ENCODE measurements around the gene TAS2R13.

TAS2R13 gene, protein sequence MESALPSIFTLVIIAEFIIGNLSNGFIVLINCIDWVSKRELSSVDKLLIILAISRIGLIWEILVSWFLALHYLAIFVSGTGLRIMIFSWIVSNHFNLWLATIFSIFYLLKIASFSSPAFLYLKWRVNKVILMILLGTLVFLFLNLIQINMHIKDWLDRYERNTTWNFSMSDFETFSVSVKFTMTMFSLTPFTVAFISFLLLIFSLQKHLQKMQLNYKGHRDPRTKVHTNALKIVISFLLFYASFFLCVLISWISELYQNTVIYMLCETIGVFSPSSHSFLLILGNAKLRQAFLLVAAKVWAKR

DNA sequence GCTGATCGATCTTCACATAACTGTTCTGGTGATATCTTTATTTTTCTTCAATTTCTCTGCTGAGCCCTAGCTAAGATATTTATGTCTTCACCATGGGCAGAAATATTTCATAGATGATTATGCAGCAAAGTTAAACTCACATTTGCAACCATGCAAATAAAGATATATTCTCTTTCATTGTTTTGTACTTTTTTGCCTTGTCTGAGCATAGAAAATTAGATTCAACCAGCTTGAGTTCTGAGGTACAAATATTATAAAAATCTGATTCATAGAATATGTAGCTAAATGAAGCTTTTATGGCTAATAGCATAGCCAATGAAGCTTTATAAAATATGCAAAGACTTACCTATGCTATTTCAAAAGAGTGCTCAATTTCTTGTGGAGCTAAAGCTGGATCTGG is at the start of gene TAS2R13:
TAS2R13 (minus strand) TSS at position 101 of the 400 bp plus-strand sequence. CDS start 264 bp downstream, outside the sequence.
- Histone ChIP-seq H3K4me1 (no peaks in the 10 kb centered on the region), H3K4me2 (no peak within 1 kb of the TSS), H3K9ac (no peak within 1 kb of the TSS), H3K27ac (no peak within 1 kb of the TSS), H3K36me3 (peaks cover 7% of the 10 kb centered on the region; the same call in 1 of the 2 replicates), H3K4me3 (no peak within 1 kb of the TSS), H4K20me1 (no peaks in the 10 kb centered on the region), H3K9me3 (peaks cover 13% of the 10 kb centered on the region), H3K27me3 (no peaks in the 10 kb centered on the region)
- no peak for TF ChIP-seq Cebpa-rat (IDR thresholded peaks at IDR 0.05)

GRCh38 chr12:10957741-10958140 is 48.4 kb upstream of the TAS2R13 start:
- Histone ChIP-seq H3K36me3 (peaks cover 8% of the 10 kb centered on the region; the same call in 1 of the 2 replicates), H3K9me3 (peaks cover 26% of the 10 kb centered on the region), H3K9ac (no peak overlapping the region), H3K4me3 (no peak overlapping the region), H3K27ac (no peak overlapping the region), H3K4me2 (no peak overlapping the region), H3K27me3 (no peaks in the 10 kb centered on the region), H4K20me1 (no peaks in the 10 kb centered on the region), H3K4me1 (no peaks in the 10 kb centered on the region)
- TF ChIP-seq Cebpa-rat (IDR thresholded peaks at IDR 0.05): no peak

GRCh38 chr12:10956085-10956484 is 46.7 kb upstream of the TAS2R13 start:
- H4K20me1 ChIP-seq: no peaks in the 10 kb centered on the region
- H3K27ac ChIP-seq: no peak overlapping the region
- no peak overlapping the region for H3K9ac ChIP-seq
- no peak overlapping the region for H3K4me3 ChIP-seq
- no peak overlapping the region for H3K4me2 ChIP-seq
- no peaks in the 10 kb centered on the region for H3K27me3 ChIP-seq
- peaks cover 26% of the 10 kb centered on the region for H3K9me3 ChIP-seq
- TF ChIP-seq Cebpa-rat (IDR thresholded peaks at IDR 0.05): no peak
- H3K4me1 ChIP-seq: no peaks in the 10 kb centered on the region
- H3K36me3 ChIP-seq: 0 out of 2 replicates have a peak, but pooled peaks cover under 1% of the 10 kb centered on the region

GRCh38 chr12:10952645-10953044 is 43.3 kb upstream of the TAS2R13 start:
- H3K27ac ChIP-seq: no peak overlapping the region
- peaks cover 41% of the 10 kb centered on the region for H3K9me3 ChIP-seq
- H3K4me2 ChIP-seq: no peak overlapping the region
- no peak overlapping the region for H3K4me3 ChIP-seq
- no peaks in the 10 kb centered on the region for H3K27me3 ChIP-seq
- TF ChIP-seq Cebpa-rat (IDR thresholded peaks at IDR 0.05): no peak
- H3K4me1 ChIP-seq: no peaks in the 10 kb centered on the region
- H3K36me3 ChIP-seq: peaks cover 10% of the 10 kb centered on the region
- H3K9ac ChIP-seq: no peak overlapping the region
- no peaks in the 10 kb centered on the region for H4K20me1 ChIP-seq

DNA sequence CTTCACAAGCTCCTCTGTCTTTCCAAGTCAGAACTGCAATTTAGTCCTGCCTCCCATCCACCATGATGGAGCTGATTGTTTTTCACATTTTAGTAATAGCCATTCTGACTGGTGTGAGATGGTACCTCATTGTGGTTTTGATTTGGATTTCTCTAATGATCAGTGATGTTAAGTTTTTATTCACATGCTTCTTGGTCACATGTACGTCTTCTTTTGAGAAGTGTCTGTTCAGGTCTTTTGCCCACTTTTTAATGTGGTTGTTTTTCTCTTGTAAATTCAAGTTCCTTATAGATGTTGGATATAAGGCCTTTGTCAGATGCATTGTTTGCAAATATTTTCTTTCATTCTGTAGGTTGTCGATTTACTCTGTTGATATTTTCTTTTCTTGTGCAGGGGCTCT is 33.8 kb upstream of the TAS2R13 start:
- no peak for TF ChIP-seq Cebpa-rat (IDR thresholded peaks at IDR 0.05)
- no peak overlapping the region for H3K27ac ChIP-seq
- H3K4me2 ChIP-seq: no peak overlapping the region

GRCh38 chr12:10941916-10942607 is 32.7 kb upstream of the TAS2R13 start:
- Histone ChIP-seq H3K4me2 (no peak overlapping the region), H3K27ac (no peak overlapping the region), H4K20me1 (no peaks in the 10 kb centered on the region), H3K4me3 (no peak overlapping the region), H3K9me3 (peaks cover 17% of the 10 kb centered on the region), H3K36me3 (no peaks in the 10 kb centered on the region), H3K27me3 (no peaks in the 10 kb centered on the region), H3K4me1 (no peaks in the 10 kb centered on the region), H3K9ac (no peak overlapping the region)
- no peak for TF ChIP-seq Cebpa-rat (IDR thresholded peaks at IDR 0.05)

More for the DNA sequence above, 33.8 kb upstream of the TAS2R13 start:
- H3K4me1 ChIP-seq: no peaks in the 10 kb centered on the region
- no peak overlapping the region for H3K4me3 ChIP-seq
- H3K9ac ChIP-seq: no peak overlapping the region
- H3K9me3 ChIP-seq: peaks cover 27% of the 10 kb centered on the region
- no peaks in the 10 kb centered on the region for H3K27me3 ChIP-seq
- H3K36me3 ChIP-seq: no peaks in the 10 kb centered on the region
- H4K20me1 ChIP-seq: no peaks in the 10 kb centered on the region

GRCh38 chr12:10941369-10941768 is 32.0 kb upstream of the TAS2R13 start:
- no peaks in the 10 kb centered on the region for H3K4me1 ChIP-seq
- no peaks in the 10 kb centered on the region for H3K27me3 ChIP-seq
- TF ChIP-seq Cebpa-rat (IDR thresholded peaks at IDR 0.05): no peak
- no peaks in the 10 kb centered on the region for H3K36me3 ChIP-seq
- no peaks in the 10 kb centered on the region for H4K20me1 ChIP-seq
- H3K9me3 ChIP-seq: peaks cover 12% of the 10 kb centered on the region
- no peak overlapping the region for H3K9ac ChIP-seq
- no peak overlapping the region for H3K4me2 ChIP-seq
- H3K4me3 ChIP-seq: no peak overlapping the region
- H3K27ac ChIP-seq: no peak overlapping the region

- H3K27me3 ChIP-seq: no peaks in the 10 kb centered on the region
- H3K4me3 ChIP-seq: no peak overlapping the region
- no peaks in the 10 kb centered on the region for H4K20me1 ChIP-seq
- no peak overlapping the region for H3K27ac ChIP-seq
- no peak overlapping the region for H3K4me2 ChIP-seq
- no peak for TF ChIP-seq Cebpa-rat (IDR thresholded peaks at IDR 0.05)
- no peak overlapping the region for H3K9ac ChIP-seq
- H3K9me3 ChIP-seq: peaks cover 6% of the 10 kb centered on the region; the same call in 1 of the 2 replicates
- no peaks in the 10 kb centered on the region for H3K36me3 ChIP-seq
- no peaks in the 10 kb centered on the region for H3K4me1 ChIP-seq
Measured at GRCh38 chr12:10940389-10940788, 31.0 kb upstream of the TAS2R13 start.

GRCh38 chr12:10939163-10939562 is 29.8 kb upstream of the TAS2R13 start, which contains the start of gene TAS2R14:
Gene TAS2R14, minus strand, starts transcription at chr12:10939263. Its CDS starts 56 bp downstream, at chr12:10939207.
- no peaks in the 10 kb centered on the region for H3K27me3 ChIP-seq
- H3K4me2 ChIP-seq: no peak within 1 kb of the TSS
- no peaks in the 10 kb centered on the region for H4K20me1 ChIP-seq
- H3K9ac ChIP-seq: no peak within 1 kb of the TSS
- H3K27ac ChIP-seq: no peak within 1 kb of the TSS
- TF ChIP-seq Cebpa-rat (IDR thresholded peaks at IDR 0.05): no peak
- no peak within 1 kb of the TSS for H3K4me3 ChIP-seq
- no peaks in the 10 kb centered on the region for H3K9me3 ChIP-seq
- no peaks in the 10 kb centered on the region for H3K4me1 ChIP-seq
- no peaks in the 10 kb centered on the region for H3K36me3 ChIP-seq

GRCh38 chr12:10936506-10936905 is 27.1 kb upstream of the TAS2R13 start:
- no peak overlapping the region for H3K4me3 ChIP-seq
- no peaks in the 10 kb centered on the region for H3K4me1 ChIP-seq
- no peak overlapping the region for H3K27ac ChIP-seq
- no peak for TF ChIP-seq Cebpa-rat (IDR thresholded peaks at IDR 0.05)
- H3K36me3 ChIP-seq: no peaks in the 10 kb centered on the region
- no peaks in the 10 kb centered on the region for H3K27me3 ChIP-seq
- no peak overlapping the region for H3K9ac ChIP-seq
- no peaks in the 10 kb centered on the region for H4K20me1 ChIP-seq
- H3K9me3 ChIP-seq: no peaks in the 10 kb centered on the region
- no peak overlapping the region for H3K4me2 ChIP-seq

All from BLaER1 (cell line).